ENCODE data around the gene B3GNT5.

The B3GNT5 gene

GRCh38 chr3:183217548-183218332 is 35.3 kb upstream of the B3GNT5 start:
- no peak for DNase-seq (ENCODE audit: low spot score)
- in situ Hi-C loops (cut with MboI; ENCODE audit: low pct_unique_long_range_greater_than_20kb, low sequenced_read_pairs, unreplicated experiment): no loop called here
- TF ChIP-seq CTCF (IDR thresholded peaks at IDR 0.05; ENCODE audit: extremely low read depth, insufficient read depth, missing control alignments): no peak

GRCh38 chr3:183218826-183219225 is 34.2 kb upstream of the B3GNT5 start:
- in situ Hi-C loops (cut with MboI; ENCODE audit: low pct_unique_long_range_greater_than_20kb, low sequenced_read_pairs, unreplicated experiment): no loop called here
- no peak for DNase-seq (ENCODE audit: low spot score)
- TF ChIP-seq CTCF (IDR thresholded peaks at IDR 0.05; ENCODE audit: extremely low read depth, insufficient read depth, missing control alignments): no peak

- in situ Hi-C loops (cut with MboI; ENCODE audit: low pct_unique_long_range_greater_than_20kb, low sequenced_read_pairs, unreplicated experiment): no loop called here
- no peak for TF ChIP-seq CTCF (IDR thresholded peaks at IDR 0.05; ENCODE audit: extremely low read depth, insufficient read depth, missing control alignments)
Measured at GRCh38 chr3:183220828-183221227, 32.2 kb upstream of the B3GNT5 start.

GRCh38 chr3:183222631-183223235 is 30.3 kb upstream of the B3GNT5 start:
- TF ChIP-seq CTCF (IDR thresholded peaks at IDR 0.05; ENCODE audit: extremely low read depth, insufficient read depth, missing control alignments): no peak
- no peak for DNase-seq (ENCODE audit: low spot score)
- in situ Hi-C loops (cut with MboI; ENCODE audit: low pct_unique_long_range_greater_than_20kb, low sequenced_read_pairs, unreplicated experiment): no loop called here

More at GRCh38 chr3:183220828-183221227, 32.2 kb upstream of the B3GNT5 start:
- no peak for DNase-seq (ENCODE audit: low spot score)

- no peak for TF ChIP-seq CTCF (IDR thresholded peaks at IDR 0.05; ENCODE audit: extremely low read depth, insufficient read depth, missing control alignments)
- in situ Hi-C loops (cut with MboI; ENCODE audit: low pct_unique_long_range_greater_than_20kb, low sequenced_read_pairs, unreplicated experiment): no loop called here
- DNase-seq (ENCODE audit: low spot score): no peak
Measured at GRCh38 chr3:183224180-183224970, 28.7 kb upstream of the B3GNT5 start.

GRCh38 chr3:183226333-183226890 is 26.6 kb upstream of the B3GNT5 start:
- no peak for DNase-seq (ENCODE audit: low spot score)
- TF ChIP-seq CTCF (IDR thresholded peaks at IDR 0.05; ENCODE audit: extremely low read depth, insufficient read depth, missing control alignments): no peak
- in situ Hi-C loops (cut with MboI; ENCODE audit: low pct_unique_long_range_greater_than_20kb, low sequenced_read_pairs, unreplicated experiment): no loop called here

Data from GM13977 (cell line).